ENCODE data around the gene TMEM185B.

DNA sequence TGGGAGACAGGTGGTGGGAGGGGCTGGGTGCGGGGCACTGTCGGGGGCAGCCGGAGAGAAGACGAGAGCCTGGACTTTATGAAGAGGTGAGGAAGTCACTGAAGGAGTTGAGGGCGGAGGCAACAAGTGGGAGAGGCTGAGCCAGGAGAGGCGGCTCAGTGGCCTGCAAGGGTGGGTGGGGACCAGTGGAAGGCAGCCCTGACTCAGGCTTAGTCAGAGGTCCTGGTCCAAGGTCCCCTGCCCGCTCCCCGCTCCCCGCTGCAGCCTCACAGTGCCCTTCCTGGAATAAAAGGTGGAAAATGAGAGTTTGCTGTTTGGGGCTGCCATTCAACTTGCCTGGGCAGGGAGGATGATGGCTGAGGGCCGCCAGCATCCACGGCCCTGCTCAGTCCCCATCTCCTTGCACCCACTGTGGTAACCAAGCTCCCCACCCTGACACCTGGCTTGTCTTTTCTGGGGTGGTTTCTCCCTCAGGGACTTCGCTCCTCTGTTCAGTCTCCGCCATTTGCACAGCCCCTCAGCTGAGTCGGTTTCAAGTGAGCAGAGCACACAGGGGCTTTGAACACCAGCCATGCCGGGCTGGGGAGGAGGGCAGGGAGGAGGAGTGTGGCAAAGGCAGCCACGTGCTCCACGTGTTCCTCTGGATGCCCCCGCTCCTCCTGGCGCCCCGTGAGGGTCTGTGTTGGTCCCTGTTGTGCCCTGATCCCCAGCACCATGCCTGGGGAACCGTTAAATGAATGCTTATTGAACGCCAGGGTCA lies 15.7 kb upstream of the TMEM185B start:
- TF ChIP-seq, protein P1, sequence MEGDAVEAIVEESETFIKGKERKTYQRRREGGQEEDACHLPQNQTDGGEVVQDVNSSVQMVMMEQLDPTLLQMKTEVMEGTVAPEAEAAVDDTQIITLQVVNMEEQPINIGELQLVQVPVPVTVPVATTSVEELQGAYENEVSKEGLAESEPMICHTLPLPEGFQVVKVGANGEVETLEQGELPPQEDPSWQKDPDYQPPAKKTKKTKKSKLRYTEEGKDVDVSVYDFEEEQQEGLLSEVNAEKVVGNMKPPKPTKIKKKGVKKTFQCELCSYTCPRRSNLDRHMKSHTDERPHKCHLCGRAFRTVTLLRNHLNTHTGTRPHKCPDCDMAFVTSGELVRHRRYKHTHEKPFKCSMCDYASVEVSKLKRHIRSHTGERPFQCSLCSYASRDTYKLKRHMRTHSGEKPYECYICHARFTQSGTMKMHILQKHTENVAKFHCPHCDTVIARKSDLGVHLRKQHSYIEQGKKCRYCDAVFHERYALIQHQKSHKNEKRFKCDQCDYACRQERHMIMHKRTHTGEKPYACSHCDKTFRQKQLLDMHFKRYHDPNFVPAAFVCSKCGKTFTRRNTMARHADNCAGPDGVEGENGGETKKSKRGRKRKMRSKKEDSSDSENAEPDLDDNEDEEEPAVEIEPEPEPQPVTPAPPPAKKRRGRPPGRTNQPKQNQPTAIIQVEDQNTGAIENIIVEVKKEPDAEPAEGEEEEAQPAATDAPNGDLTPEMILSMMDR (IDR thresholded peaks at IDR 0.05; ENCODE audit: low read depth, low read length, poor library complexity, severe bottlenecking), result no peak
- no peak for TF ChIP-seq EZH2phosphoT487 (IDR thresholded peaks at IDR 0.05; ENCODE audit: borderline replicate concordance, low read length)

Measured in DOHH2 (cell line).